Endothelial cell of umbilical vein (primary cell): Measurements from ENCODE around the gene FRS3.

Source experiments
- CTCF ChIP-seq, 2 donors: IDR thresholded peaks; 1 replicate in 1 of 2; 2 replicates in 1 of 2; pipeline ENCODE4 v1.5.1; 2011; ENCODE audit warnings: low read length in 2 of 2, mild to moderate bottlenecking in 2 of 2, moderate library complexity in 2 of 2, control low read depth in 1 of 2, inconsistent platforms in 1 of 2, low read depth in 1 of 2; ENCODE audit not compliant: insufficient read depth in 1 of 2; ENCODE audit errors: extremely low read depth in 1 of 2
- EZH2 ChIP-seq: IDR thresholded peaks from 2 replicates; pipeline ENCODE4 v1.6.1; 2012; ENCODE audit warnings: borderline replicate concordance, low read depth, mild to moderate bottlenecking, moderate library complexity, low read length, inconsistent platforms; ENCODE audit not compliant: severe bottlenecking
- MAX ChIP-seq: IDR thresholded peaks from 2 replicates; pipeline ENCODE4 v1.6.1; 2011; ENCODE audit not compliant: insufficient read depth, insufficient read length
- MYC ChIP-seq: IDR thresholded peaks from one replicate; pipeline ENCODE4 v1.6.1; 2011; ENCODE audit warnings: mild to moderate bottlenecking, low read depth, low read length
- POLR2A ChIP-seq: IDR thresholded peaks from 2 replicates; pipeline ENCODE4 v1.6.1; 2012; ENCODE audit warnings: low read depth, mild to moderate bottlenecking, control low read depth, low read length
- POLR2AphosphoS5 ChIP-seq: IDR thresholded peaks from 2 replicates; pipeline ENCODE4 v1.6.1; 2012; ENCODE audit warnings: low read depth, mild to moderate bottlenecking, control low read depth, low read length, moderate library complexity; ENCODE audit not compliant: insufficient read depth

GRCh38 chr6:41779788-41780550 lies at the start of gene FRS3:
- peak; percentile 93 to 98 for TF ChIP-seq CTCF (IDR thresholded peaks at IDR 0.05; ENCODE audit: extremely low read depth in 1 of 2, insufficient read depth in 1 of 2, low read depth in 1 of 2, low read length in 2 of 2)
- no peak for TF ChIP-seq MYC
- TF ChIP-seq POLR2AphosphoS5, result peak; percentile 39
- no peak for TF ChIP-seq EZH2
- TF ChIP-seq POLR2A, result no peak
- no peak for TF ChIP-seq MAX
